GM21717 (cell line): ENCODE data around the gene SPTBN1.

Source experiments
- ATAC-seq: cut with Tn5 transposase; IDR thresholded peaks from one replicate; pipeline ENCODE4 v1.9.1; 2021; ENCODE audit warnings: mild to moderate bottlenecking, moderate library complexity; ENCODE audit not compliant: unreplicated experiment

SPTBN1 gene

DNA sequence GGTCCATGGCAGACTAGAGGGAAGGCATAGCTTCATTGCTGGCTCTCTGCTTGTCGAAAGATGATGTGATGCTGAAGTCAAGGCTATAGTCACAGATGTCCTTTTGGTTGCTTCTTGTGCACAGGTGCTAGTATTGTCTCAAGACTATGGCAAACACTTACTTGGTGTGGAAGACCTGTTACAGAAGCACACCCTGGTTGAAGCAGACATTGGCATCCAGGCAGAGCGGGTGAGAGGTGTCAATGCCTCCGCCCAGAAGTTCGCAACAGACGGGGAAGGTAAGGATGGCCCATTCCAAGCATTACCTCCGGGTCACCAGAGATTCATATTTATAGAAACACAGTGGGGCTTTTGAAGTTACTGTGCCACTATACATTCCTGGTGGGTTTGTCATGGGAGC, 171.8 kb downstream of the SPTBN1 start:
- ATAC-seq, result no peak

DNA sequence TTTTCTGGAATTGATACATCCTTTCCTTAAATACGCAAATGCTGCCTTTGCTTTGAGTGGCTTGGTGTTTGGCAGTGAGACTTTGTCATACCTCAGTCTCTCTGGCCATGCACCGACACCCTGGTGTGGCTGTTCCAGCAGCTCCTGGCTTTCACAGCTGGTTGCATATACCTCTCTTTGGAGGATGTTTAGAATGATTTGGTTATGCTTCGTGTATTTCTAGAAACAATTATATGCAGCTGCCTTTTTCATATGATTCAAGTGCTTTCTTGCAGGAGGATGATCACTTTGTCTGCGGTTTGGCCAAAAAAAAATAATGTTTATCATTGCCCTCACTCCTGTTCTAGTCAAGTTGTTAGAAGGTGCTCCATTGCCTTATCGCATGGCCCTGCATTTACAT, 172.3 kb downstream of the SPTBN1 start:
- ATAC-seq, result no peak

DNA sequence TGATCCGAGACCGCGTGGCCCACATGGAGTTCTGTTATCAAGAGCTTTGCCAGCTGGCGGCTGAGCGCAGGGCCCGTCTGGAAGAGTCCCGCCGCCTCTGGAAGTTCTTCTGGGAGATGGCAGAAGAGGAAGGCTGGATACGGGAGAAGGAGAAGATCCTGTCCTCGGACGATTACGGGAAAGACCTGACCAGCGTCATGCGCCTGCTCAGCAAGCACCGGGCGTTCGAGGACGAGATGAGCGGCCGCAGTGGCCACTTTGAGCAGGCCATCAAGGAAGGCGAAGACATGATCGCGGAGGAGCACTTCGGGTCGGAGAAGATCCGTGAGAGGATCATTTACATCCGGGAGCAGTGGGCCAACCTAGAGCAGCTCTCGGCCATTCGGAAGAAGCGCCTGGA, 172.8 kb downstream of the SPTBN1 start:
- no peak for ATAC-seq

DNA sequence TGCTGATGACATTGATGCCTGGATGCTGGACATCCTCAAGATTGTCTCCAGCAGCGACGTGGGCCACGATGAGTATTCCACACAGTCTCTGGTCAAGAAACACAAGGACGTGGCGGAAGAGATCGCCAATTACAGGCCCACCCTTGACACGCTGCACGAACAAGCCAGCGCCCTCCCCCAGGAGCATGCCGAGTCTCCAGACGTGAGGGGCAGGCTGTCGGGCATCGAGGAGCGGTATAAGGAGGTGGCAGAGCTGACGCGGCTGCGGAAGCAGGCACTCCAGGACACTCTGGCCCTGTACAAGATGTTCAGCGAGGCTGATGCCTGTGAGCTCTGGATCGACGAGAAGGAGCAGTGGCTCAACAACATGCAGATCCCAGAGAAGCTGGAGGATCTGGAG, 173.3 kb downstream of the SPTBN1 start:
- ATAC-seq, result no peak

DNA sequence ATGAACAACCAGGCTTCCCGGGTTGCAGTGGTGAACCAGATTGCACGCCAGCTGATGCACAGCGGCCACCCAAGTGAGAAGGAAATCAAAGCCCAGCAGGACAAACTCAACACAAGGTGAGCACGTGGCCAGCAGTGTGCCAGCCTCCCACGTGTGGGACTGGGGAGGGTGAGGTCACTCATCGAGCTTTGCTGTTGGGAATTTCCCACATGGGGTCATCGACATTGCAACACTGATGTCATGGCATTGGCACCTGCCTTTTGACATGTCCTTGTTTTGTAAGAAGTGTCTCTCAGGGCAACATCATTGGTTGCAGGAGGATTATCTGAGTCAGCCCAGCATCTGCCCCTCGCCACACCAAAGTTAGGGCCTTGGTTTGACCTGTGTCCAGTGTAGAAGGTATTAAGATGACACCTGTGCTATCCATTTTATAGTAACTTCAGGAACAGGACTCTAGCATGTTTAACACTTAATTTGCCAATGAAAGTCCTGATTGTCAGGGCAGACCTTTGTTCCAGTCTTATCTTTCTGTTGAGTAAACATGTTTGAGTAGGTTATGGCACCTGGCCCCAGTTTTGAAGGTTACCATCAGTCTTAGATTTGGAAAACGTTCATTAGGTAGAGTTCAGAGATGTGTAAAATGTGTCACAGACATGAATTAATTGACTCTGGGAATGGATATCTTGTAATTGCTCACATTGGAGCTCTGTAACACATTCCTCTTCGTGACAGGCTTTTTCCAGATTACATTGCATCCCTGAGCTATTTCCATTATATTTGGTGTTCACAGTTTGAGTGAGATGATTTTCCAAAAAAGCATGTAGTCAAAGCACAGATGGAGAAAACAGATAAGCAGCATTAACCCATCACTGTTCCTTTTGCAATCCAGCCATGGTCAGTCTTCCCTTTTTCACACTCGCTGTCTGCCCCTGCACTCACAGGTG, 174.1 kb downstream of the SPTBN1 start:
- ATAC-seq, result no peak

DNA sequence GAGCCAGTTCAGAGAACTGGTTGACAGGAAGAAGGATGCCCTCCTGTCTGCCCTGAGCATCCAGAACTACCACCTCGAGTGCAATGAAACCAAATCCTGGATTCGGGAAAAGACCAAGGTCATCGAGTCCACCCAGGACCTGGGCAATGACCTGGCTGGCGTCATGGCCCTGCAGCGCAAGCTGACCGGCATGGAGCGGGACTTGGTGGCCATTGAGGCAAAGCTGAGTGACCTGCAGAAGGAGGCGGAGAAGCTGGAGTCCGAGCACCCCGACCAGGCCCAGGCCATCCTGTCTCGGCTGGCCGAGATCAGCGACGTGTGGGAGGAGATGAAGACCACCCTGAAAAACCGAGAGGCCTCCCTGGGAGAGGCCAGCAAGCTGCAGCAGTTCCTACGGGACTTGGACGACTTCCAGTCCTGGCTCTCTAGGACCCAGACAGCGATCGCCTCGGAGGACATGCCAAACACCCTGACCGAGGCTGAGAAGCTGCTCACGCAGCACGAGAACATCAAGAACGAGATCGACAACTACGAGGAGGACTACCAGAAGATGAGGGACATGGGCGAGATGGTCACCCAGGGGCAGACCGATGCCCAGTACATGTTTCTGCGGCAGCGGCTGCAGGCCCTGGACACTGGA, 174.9 kb downstream of the SPTBN1 start:
- no peak for ATAC-seq

DNA sequence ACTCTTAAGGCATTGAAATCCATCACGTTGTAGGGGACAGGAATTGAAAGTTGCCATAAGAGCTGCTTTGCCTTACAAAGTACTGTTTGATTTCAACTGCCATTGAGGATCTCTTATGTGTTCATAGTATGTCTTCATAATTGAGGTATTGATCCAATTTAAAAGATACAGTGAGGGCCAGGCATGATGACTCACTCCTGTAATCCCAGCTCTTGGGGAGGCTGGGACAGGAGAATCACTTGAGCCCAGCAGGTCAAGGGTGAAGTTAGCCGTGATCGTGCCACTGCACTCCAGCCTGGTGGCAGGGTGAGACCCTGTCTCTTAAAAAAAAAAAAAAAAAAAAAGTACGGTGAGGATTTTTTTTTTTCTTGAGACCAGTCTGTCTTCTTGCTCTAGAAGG, 175.6 kb downstream of the SPTBN1 start:
- no peak for ATAC-seq

DNA sequence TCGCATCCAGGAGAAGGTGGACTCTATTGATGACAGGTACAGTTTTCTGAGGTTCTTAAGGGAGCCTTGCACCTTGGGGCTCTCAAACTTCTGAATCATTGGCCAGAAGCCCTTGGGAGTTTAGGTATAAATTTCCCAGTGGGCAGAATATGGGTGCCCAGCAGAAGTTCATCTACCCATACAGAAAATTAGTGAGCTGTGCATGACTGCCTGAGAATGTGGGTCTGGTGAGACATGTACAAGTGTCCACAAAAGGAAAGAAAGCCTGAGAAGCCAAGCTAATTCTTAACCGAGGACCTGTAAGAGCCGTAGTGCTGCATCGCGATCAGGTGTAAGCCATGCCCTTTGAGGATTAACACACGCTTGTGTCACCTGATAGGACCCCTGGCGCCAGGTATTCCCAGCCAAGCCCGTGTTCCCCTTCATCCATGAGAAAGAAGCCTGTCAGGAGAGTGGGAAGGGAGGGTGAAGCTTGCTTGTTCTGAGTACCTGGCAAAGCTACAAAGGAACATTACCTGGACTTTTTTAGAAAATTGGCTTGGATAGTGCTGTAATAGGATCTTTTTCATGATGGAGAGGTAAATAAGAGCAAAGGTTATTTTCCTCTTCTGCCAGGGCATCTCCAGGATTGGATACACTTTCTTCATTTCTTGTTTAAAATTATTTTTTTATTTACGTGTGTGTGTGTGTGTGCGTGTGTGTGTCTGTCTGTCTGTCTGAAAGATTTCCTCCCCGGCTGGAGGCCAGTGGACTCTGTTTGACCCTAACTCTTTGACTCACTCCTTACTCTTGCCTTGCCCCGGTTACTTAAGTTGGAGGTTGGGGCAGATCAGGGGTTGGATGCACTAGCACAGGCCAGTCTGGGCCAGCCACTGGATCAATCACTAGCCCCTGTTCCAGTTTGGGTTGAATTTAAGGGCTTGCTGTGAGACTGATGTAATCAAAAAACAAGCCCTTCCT, 176.9 kb downstream of the SPTBN1 start:
- ATAC-seq, result no peak

DNA sequence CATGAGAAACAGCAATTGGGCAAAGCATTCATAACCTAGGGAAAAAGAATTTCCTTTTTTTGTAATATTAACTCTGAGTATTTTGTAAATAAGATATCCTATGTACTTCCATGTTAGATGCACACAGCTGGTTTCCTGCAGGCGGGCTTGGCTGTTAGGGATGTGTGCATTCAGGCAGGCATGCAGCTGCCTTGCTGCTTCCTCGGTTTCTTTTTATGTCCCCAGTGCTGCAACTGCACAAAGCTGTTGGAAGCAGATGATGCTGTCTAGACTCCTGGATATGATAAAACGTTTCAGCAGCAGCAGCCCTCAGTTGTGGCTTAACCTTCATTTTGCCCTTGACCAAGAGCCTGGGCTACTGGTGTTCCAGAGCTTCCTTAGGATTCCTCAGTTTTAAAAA, 177.9 kb downstream of the SPTBN1 start:
- ATAC-seq, result no peak

DNA sequence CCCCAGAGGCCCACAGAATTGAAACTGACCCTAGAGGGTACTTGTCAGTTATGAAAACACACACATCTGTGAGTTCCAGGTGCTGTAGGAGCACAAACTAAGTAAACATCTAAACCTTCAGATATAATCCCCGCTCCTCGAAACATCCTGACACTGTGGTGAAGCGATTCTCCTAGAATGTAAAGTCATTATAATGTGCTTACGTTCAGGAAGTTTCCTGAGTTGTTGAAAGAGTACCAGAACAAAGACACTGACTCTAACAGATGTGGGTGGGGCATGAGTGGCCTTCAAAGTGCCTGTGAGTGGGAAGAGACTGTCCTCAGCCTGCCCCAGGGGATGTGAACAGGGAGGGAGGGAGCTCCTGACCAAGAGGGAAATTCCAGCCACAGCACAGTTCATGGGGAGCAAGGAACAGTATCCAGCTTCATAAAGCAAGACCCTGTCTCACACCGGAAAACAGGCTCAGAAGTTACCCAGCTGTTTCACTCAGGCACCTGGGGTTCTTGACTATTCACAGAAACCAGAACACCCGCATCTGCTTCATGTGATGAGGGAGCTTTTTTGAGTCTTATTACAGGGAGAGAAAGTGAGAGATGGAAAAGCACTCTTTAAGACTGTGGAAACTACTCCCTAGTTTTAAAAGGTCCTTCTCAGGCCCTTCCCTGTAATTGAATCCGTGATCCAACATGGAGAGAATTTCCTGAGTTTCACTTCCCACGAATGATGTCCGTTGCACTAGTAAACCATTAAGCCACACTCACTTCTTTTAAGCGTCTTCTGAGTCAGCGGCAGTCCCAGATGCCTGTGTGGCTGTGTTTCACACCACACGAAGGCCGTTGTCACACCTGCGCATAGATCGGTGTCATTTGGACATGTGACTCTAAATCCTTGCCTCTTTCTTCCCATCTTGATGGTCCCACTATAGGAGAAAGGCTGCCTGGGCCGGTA, 178.7 kb downstream of the SPTBN1 start:
- ATAC-seq, result peak; percentile 75

DNA sequence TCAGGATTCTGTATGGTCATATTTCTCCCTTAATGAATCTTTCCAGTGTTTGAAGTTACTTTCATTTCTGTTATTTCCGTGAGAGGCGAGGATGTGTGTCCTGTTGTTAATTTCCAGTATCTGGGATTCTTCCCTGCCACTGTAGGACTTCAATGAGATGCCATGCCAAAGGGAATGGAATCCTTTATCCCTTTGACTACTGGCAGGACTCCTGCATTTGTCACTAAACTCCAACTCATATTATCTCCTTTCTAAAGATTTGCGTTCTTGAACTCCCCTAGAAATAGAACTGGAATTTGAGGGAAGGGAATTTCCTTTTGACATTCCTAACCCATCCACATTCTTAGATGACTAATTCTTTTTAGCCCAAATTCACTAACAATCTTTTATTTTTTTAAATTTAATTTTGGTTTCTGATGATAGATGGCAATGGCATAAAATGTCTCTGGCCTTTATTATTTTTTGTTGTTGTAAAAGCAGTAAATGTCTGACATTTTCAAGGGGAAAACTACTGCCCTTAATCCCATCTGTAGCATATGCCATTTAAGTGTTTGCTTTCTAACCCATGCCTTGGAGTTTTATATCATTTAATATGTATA, 179.5 kb downstream of the SPTBN1 start:
- no peak for ATAC-seq

DNA sequence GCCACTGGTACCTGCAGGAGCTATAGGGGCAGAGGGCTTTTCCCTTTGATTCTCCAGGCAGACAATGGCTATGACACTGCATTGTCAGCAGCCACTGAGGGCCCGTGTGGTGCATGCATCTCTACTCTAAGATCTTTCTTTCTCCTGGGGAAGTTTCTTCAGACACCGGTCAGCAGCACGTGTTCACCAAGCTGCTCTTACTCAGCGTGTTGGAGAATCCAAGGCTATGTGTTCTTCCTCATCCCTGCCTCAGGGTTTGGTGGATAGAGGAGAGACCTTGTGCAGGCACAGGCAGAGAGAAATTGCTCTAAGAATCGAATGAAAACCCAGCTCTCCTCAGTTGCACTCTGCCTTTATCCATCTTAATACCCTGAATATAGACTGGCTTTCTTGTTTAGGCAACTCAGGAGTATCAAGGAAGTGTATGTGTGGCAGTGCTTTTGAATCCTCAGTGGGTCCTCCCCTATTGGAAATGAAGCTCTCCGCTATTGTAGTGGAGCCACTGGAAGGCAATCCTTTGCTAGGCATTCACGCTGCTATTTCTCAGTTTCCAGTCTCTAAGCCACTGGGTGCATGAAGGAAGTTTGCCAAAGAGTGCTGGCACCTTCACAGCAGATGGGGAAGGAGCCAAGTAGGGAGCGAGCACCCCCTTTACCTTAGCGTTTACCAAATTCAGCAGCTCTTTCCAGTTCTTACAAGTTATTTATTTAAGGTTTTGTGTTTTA, 180.4 kb downstream of the SPTBN1 start:
- ATAC-seq, result no peak

DNA sequence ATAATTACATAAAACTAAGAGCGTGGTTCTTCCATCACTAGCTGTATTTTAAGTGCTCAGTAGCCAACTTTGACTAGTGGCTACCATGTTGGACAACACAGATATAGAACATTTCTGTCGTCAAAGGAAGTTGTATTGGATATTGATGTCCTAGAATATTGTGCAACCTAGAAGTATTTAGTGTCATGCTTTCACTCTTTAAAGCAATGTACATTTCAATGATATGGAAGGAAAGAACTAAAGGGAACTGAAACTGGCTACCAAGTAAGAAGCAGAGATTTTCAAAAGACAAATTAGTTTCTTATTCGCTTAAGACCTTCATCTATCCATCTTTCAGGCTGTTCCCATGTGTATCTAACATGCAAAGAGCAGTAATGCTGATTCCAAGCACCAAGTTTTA, 182.0 kb downstream of the SPTBN1 start:
- ATAC-seq, result peak; percentile 39

DNA sequence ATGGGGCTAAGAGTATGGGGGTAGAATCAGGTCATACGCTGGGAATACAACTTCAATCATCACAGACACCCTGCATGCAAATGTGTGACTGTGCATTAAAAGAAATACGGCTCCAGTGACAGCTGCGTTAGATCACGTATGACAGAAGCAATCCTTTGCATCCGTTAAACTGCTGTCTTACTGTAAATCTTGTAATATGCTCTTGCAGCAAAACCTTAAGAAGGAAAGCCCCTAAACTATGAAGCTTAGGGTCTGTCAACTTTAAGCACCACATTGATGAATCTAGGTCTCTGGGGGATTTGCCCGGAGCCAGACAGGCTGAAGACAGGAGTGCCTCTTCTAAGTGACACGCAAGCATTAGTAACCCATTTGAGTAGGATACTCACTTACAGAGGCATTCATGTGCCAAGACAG, 182.7 kb downstream of the SPTBN1 start:
- ATAC-seq, result no peak

DNA sequence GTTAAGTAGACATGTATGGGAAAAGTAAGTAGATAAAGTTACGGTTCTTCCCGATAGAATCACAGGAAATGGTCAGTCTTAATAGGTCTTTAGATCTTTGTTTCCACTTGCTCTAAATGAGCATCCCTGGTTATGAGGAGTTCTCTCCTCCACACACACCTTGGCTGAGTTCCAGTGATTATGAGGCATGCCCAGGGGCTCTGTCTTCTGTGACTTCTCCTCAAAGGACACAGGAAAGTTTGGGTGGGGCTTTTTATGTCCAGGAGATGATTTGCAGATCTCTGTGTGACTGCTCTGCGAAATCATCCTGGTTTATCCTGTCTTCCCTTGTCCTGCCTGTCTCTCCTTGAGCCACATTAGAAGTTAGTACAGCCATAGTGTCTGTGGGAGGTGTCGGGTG, 183.5 kb downstream of the SPTBN1 start:
- no peak for ATAC-seq

DNA sequence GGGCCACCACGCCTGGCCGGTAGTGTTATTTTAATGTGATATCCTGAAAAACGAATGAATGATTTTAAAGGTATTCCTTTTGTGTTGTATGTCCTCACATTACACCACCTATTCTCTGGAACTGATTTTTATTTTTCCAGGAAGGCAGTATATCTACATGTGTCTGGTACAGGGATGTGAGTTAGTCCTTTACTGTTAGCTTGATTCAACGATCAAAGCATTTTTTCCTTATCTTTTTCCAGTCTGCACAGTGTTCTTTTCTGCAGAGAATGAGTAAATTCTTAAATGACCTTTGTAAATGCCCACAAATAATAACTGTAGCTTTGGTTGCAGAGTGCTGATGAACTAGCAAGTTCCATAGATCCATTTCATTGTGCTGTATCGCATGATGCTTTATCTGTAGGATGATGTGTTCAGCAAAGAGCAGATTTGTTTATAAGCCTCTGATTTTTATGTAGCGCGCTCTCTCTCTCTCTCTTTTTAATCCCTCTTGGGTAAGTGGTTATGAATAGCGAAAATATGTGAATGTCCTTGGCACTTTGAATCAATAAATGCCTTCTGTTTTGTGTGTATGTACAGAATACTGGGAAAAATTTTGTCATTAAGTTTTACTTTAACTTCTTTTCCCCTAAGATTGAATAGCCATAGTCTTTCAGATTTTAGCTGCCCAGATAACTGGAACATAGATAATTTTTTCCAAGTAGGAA, 184.9 kb downstream of the SPTBN1 start:
- no peak for ATAC-seq

DNA sequence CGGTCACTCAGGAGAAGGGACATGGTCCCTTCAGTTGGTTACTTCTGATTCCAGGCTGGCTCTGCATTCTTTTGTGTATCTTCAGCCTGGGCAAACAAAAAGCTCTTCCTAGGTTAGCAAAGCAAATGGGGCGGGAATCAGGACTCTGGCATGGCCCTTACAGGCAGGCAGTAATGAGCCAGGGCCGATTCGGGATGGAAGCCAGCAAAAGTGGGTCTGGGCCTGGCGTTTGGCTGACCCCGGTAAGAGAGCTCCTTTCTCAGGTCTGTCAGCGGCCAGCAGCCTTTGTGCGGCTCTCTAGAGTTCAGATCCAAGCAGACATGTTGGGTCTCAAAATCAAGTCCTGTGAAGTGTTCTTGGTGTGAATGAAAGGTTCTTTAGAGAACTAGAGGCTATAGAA, 185.9 kb downstream of the SPTBN1 start:
- ATAC-seq, result no peak

DNA sequence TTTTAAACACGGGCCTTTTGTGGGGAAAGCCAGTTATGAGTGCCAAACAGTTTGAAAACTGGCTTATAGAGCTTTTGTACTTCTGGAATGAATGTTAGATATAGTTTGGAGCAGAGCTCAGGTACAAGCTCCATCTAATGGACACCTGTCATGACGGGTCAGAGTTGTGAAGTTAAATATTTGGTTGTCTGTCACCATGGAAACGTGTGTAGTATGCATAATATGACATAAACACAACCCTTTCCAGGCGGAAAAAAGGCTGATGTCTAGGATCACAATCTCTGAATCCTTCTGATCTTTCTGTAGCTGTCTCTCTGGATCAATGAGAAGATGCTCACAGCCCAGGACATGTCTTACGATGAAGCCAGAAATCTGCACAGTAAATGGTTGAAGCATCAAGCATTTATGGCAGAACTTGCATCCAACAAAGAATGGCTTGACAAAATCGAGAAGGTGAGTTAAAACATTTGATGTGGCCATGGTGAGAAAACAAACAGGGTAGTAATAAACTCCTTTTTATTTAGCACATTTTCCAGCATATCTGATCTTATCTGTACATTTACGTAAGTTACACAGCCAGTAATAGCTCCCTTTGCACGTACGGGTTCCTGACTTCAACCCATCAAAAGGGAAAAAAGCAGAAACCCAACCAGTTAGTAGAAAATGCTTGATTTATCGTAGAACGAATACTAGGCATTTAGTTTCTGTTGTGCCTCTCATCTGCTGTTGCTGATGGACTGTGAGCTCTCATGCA, 186.7 kb downstream of the SPTBN1 start:
- ATAC-seq, result no peak
